ENCODE results near the gene ATP8B1.

Gene ATP8B1

DNA sequence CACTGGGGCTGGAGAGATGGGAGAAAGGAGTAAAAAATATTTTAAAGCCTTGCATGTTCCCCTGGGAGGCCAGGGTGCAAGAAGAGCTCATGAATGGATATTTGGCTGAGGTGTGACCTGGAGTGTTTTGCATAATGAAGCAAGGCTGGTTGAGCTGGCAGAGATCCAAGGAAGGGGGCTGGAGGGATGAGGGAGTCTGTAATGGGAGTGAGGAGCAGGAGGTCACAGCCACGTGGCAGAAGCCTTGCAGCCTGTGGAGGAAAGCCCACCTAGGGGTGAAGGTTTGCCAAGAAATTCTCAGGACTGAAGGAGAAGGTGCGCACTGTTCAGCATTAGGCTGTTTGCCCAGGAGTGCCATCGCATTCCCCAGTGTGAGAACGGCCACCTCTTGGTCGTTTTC lies 40.3 kb upstream of the ATP8B1 start:
- TF ChIP-seq, protein P1, sequence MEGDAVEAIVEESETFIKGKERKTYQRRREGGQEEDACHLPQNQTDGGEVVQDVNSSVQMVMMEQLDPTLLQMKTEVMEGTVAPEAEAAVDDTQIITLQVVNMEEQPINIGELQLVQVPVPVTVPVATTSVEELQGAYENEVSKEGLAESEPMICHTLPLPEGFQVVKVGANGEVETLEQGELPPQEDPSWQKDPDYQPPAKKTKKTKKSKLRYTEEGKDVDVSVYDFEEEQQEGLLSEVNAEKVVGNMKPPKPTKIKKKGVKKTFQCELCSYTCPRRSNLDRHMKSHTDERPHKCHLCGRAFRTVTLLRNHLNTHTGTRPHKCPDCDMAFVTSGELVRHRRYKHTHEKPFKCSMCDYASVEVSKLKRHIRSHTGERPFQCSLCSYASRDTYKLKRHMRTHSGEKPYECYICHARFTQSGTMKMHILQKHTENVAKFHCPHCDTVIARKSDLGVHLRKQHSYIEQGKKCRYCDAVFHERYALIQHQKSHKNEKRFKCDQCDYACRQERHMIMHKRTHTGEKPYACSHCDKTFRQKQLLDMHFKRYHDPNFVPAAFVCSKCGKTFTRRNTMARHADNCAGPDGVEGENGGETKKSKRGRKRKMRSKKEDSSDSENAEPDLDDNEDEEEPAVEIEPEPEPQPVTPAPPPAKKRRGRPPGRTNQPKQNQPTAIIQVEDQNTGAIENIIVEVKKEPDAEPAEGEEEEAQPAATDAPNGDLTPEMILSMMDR (IDR thresholded peaks at IDR 0.05; ENCODE audit: control extremely low read depth, extremely low read depth, low read depth, missing control alignments) = no peak
- no peak for DNase-seq (ENCODE audit: extremely low spot score)
- POLR2A ChIA-PET = no interaction called here
- CTCF ChIA-PET = interaction anchor here (1.2 to 1.5 kb wide), 3 partner anchors 11 to 292 kb away, joined by 3 to 5 read pairs (median 4); no protein-coding TSS in a partner anchor

DNA sequence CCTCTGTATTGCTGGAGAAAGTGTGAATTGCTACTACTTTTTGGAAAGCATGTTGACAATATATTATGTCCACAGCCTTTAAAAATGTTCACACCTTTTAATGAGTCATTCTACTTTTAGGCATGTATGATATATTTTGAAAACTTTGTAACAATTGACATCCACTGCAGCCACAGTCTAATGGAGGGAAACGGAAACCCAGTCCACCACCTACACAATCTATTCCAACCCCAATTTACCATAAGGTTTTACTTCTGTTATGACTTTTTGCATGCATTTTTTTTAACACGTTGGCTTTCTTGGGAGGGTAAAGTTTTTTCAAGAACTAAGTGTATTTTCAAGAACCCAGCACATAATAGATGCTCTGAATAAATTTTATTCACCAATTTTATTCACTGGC lies 38.5 kb upstream of the ATP8B1 start:
- peak; percentile 48 for DNase-seq (ENCODE audit: extremely low spot score)
- ChIA-PET POLR2A (no interaction called here), CTCF (no interaction called here)
- TF ChIP-seq, protein P1 (IDR thresholded peaks at IDR 0.05; ENCODE audit: control extremely low read depth, extremely low read depth, low read depth, missing control alignments) = no peak

DNA sequence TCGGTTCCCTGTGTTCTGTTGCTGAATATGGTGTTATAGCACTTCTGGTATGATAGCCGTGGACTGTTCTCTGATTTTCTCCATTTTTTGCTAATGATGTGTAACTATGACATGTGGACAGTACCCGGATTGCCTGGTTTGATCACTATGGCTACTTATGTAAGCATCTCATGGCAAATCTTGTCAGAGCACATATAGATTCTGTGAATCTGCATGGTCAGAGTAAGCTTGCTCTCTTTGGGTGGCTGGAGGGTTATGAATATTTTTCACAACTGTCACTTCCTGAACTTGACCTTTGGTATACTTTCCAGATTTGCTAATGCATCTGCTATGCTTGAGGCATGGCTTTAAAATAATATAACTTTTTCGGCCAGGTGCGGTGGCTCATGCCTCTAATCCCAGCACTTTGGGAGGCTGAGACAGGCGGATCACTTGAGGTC lies 36.8 kb upstream of the ATP8B1 start:
- ChIA-PET POLR2A (no interaction called here), CTCF (no interaction called here)
- no peak for DNase-seq (ENCODE audit: extremely low spot score)
- TF ChIP-seq, protein P1 (IDR thresholded peaks at IDR 0.05; ENCODE audit: control extremely low read depth, extremely low read depth, low read depth, missing control alignments) = no peak

DNA sequence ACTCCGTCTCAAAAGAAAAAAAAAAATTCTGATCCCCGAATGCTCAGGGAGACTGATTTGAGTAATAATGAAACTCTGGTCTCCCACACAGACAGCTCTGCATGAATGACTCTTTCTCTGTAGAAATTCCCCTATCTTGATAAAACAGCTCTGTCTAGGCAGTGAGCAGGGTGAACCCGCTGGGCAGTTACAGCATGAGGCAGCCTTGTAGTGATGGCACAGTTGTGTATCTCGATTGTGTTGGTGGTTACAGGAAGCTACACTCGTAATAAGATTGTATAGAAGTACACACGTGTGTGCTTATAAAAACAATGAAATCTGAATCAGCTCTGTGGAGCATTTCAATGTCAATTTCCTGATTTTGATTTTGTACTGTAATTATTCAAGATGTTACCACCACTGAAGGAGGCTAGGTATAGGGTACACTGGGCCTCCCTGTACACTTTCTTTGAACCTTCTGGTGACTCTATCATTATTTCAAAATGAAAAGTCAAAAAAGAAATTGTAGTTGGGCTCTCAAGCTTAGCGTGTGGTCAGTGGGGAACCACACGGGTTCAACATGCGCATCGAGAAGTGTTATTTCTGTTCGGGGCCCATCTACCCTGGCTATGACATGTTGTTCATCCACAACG lies 34.9 kb upstream of the ATP8B1 start:
- ChIA-PET POLR2A (interaction anchor here (0.9 kb wide), 1 partner anchor 207 kb away, joined by 3 read pairs; no protein-coding TSS in a partner anchor), CTCF (interaction anchor here (0.9 to 1.4 kb wide), 5 partner anchors 10 to 207 kb away, joined by 3 to 4 read pairs (median 3); partner anchors contain the start of gene NEDD4L)

DNA sequence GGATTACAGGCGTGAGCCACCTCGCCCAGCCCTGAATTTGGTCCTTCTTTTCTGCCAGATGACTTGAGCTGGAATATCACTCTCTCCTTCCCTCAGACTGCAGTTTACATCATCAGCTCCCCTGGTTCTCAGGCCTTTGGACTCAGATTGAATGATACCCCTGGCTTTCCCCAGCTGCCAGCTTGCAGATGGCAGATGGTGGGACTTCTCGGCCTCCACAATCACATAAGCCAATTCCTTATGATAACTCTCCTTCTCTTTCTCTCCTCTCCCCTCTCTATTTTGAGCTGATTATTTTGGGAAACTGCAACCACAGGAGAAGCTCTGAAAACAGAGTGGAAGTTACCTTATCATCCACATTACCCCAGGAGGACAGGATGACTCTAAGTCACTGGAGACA lies 33.4 kb upstream of the ATP8B1 start:
- TF ChIP-seq, protein P1 (IDR thresholded peaks at IDR 0.05; ENCODE audit: control extremely low read depth, extremely low read depth, low read depth, missing control alignments) = no peak
- DNase-seq (ENCODE audit: extremely low spot score) = no peak
- ChIA-PET POLR2A (no interaction called here), CTCF (interaction anchor here (0.7 kb wide), 1 partner anchor 22 kb away, joined by 3 read pairs; no protein-coding TSS in a partner anchor)

More for the DNA sequence above, 34.9 kb upstream of the ATP8B1 start:
- peak; percentile 26 for DNase-seq (ENCODE audit: extremely low spot score)
- TF ChIP-seq, protein P1 (IDR thresholded peaks at IDR 0.05; ENCODE audit: control extremely low read depth, extremely low read depth, low read depth, missing control alignments) = no peak

DNA sequence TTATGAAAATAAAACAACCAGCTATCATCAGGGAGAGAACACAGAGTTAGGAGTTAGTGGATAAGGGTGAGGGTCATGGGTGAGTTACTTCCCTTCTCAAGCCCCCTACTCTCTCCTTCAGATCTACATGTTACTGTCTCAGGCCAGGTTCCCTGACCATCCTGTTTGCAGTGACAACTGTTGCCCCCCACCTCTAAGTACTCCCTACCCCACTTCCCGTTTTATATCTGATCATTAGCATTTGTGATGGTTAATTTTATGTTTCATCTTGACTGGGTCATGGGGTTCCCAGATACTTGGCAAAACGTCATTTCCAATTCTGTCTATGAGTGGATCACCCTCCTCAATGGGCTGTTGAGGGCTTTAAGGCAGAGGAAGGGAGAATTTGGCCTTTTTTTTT lies 32.8 kb upstream of the ATP8B1 start:
- CTCF ChIA-PET = interaction anchor here (0.7 to 1.2 kb wide), 2 partner anchors 15 to 23 kb away, joined by 3 read pairs; no protein-coding TSS in a partner anchor
- DNase-seq (ENCODE audit: extremely low spot score) = no peak
- POLR2A ChIA-PET = no interaction called here
- TF ChIP-seq, protein P1 (IDR thresholded peaks at IDR 0.05; ENCODE audit: control extremely low read depth, extremely low read depth, low read depth, missing control alignments) = no peak
